ENCODE data around the gene FLVCR2.

FLVCR2 gene

GRCh38 chr14:75566752-75567151 is 11.7 kb upstream of the FLVCR2 start:
- H3K27ac ChIP-seq (ENCODE audit: low read depth, low read length): no peak overlapping the region
- no peaks in the 10 kb centered on the region for H3K4me1 ChIP-seq (ENCODE audit: control insufficient read depth in 5 of 5, insufficient read depth in 5 of 5, low read length in 5 of 5)
- H3K9me3 ChIP-seq (ENCODE audit: control insufficient read depth in 5 of 5, low read length in 5 of 5): no peaks in the 10 kb centered on the region
- H3K9ac ChIP-seq (ENCODE audit: low read length in 5 of 5): no peak overlapping the region
- H3K36me3 ChIP-seq (ENCODE audit: control insufficient read depth in 5 of 5, insufficient read depth in 5 of 5, low read length in 5 of 5): no peaks in the 10 kb centered on the region
- H3K4me3 ChIP-seq (ENCODE audit: low read depth in 1 of 5, low read length in 5 of 5): no peak overlapping the region
- peaks cover 0 to 8% (median 2%) of the 10 kb centered on the region in 5 donors for H3K27me3 ChIP-seq (ENCODE audit: control insufficient read depth in 5 of 5, insufficient read depth in 4 of 5, low read length in 5 of 5)

- H3K36me3 ChIP-seq (ENCODE audit: control insufficient read depth in 5 of 5, insufficient read depth in 5 of 5, low read length in 5 of 5): no peaks in the 10 kb centered on the region
- H3K9me3 ChIP-seq (ENCODE audit: control insufficient read depth in 5 of 5, low read length in 5 of 5): no peaks in the 10 kb centered on the region
- no peaks in the 10 kb centered on the region for H3K4me1 ChIP-seq (ENCODE audit: control insufficient read depth in 5 of 5, insufficient read depth in 5 of 5, low read length in 5 of 5)
- H3K4me3 ChIP-seq (ENCODE audit: low read depth in 1 of 5, low read length in 5 of 5): no peak overlapping the region
- no peak overlapping the region for H3K9ac ChIP-seq (ENCODE audit: low read length in 5 of 5)
- peaks cover 0 to 8% (median 2%) of the 10 kb centered on the region in 5 donors for H3K27me3 ChIP-seq (ENCODE audit: control insufficient read depth in 5 of 5, insufficient read depth in 4 of 5, low read length in 5 of 5)
- H3K27ac ChIP-seq (ENCODE audit: low read depth, low read length): no peak overlapping the region
Measured at GRCh38 chr14:75568140-75568539, 10.3 kb upstream of the FLVCR2 start.

- Histone ChIP-seq H3K36me3 (ENCODE audit: control insufficient read depth in 5 of 5, insufficient read depth in 5 of 5, low read length in 5 of 5) (no peaks in the 10 kb centered on the region), H3K4me1 (ENCODE audit: control insufficient read depth in 5 of 5, insufficient read depth in 5 of 5, low read length in 5 of 5) (no peaks in the 10 kb centered on the region), H3K4me3 (ENCODE audit: low read depth in 1 of 5, low read length in 5 of 5) (no peak overlapping the region), H3K27me3 (ENCODE audit: control insufficient read depth in 5 of 5, insufficient read depth in 4 of 5, low read length in 5 of 5) (peaks cover 0 to 4% (median 2%) of the 10 kb centered on the region in 5 donors), H3K9me3 (ENCODE audit: control insufficient read depth in 5 of 5, low read length in 5 of 5) (no peaks in the 10 kb centered on the region), H3K27ac (ENCODE audit: low read depth, low read length) (no peak overlapping the region), H3K9ac (ENCODE audit: low read length in 5 of 5) (no peak overlapping the region)
Measured at GRCh38 chr14:75568791-75569190, 9.6 kb upstream of the FLVCR2 start.

- Histone ChIP-seq H3K4me1 (ENCODE audit: control insufficient read depth in 5 of 5, insufficient read depth in 5 of 5, low read length in 5 of 5) (no peaks in the 10 kb centered on the region), H3K9ac (ENCODE audit: low read length in 5 of 5) (no peak overlapping the region), H3K9me3 (ENCODE audit: control insufficient read depth in 5 of 5, low read length in 5 of 5) (no peaks in the 10 kb centered on the region), H3K4me3 (ENCODE audit: low read depth in 1 of 5, low read length in 5 of 5) (no peak overlapping the region), H3K27ac (ENCODE audit: low read depth, low read length) (no peak overlapping the region), H3K36me3 (ENCODE audit: control insufficient read depth in 5 of 5, insufficient read depth in 5 of 5, low read length in 5 of 5) (no peaks in the 10 kb centered on the region), H3K27me3 (ENCODE audit: control insufficient read depth in 5 of 5, insufficient read depth in 4 of 5, low read length in 5 of 5) (peaks cover 0 to 2% (median 0%) of the 10 kb centered on the region in 5 donors)
Measured at GRCh38 chr14:75570797-75571196, 7.6 kb upstream of the FLVCR2 start.

GRCh38 chr14:75572104-75572503 is 6.3 kb upstream of the FLVCR2 start:
- peaks cover 0 to under 1% (median 0%) of the 10 kb centered on the region in 5 donors for H3K4me1 ChIP-seq (ENCODE audit: control insufficient read depth in 5 of 5, insufficient read depth in 5 of 5, low read length in 5 of 5)
- no peak overlapping the region for H3K9ac ChIP-seq (ENCODE audit: low read length in 5 of 5)
- H3K9me3 ChIP-seq (ENCODE audit: control insufficient read depth in 5 of 5, low read length in 5 of 5): no peaks in the 10 kb centered on the region
- no peaks in the 10 kb centered on the region for H3K36me3 ChIP-seq (ENCODE audit: control insufficient read depth in 5 of 5, insufficient read depth in 5 of 5, low read length in 5 of 5)
- peaks cover 0 to 2% (median 0%) of the 10 kb centered on the region in 5 donors for H3K27me3 ChIP-seq (ENCODE audit: control insufficient read depth in 5 of 5, insufficient read depth in 4 of 5, low read length in 5 of 5)
- no peak overlapping the region for H3K27ac ChIP-seq (ENCODE audit: low read depth, low read length)
- H3K4me3 ChIP-seq (ENCODE audit: low read depth in 1 of 5, low read length in 5 of 5): no peak overlapping the region

- Histone ChIP-seq H3K4me1 (ENCODE audit: control insufficient read depth in 5 of 5, insufficient read depth in 5 of 5, low read length in 5 of 5) (peaks cover 5 to 29% (median 27%) of the 10 kb centered on the region in 5 donors), H3K27me3 (ENCODE audit: control insufficient read depth in 5 of 5, insufficient read depth in 4 of 5, low read length in 5 of 5) (no peaks in the 10 kb centered on the region), H3K9ac (ENCODE audit: low read length in 5 of 5) (peak overlapping the region in 1 of 5 donors; percentile 74), H3K27ac (ENCODE audit: low read depth, low read length) (peak overlapping the region; percentile 76), H3K4me3 (ENCODE audit: low read depth in 1 of 5, low read length in 5 of 5) (no peak overlapping the region), H3K36me3 (ENCODE audit: control insufficient read depth in 5 of 5, insufficient read depth in 5 of 5, low read length in 5 of 5) (no peaks in the 10 kb centered on the region), H3K9me3 (ENCODE audit: control insufficient read depth in 5 of 5, low read length in 5 of 5) (no peaks in the 10 kb centered on the region)
Measured at GRCh38 chr14:75577090-75577489, 1.3 kb upstream of the FLVCR2 start.

GRCh38 chr14:75577729-75578101 is 705 bp upstream of the FLVCR2 start:
- H3K27me3 ChIP-seq (ENCODE audit: control insufficient read depth in 5 of 5, insufficient read depth in 4 of 5, low read length in 5 of 5): no peaks in the 10 kb centered on the region
- peaks cover 5 to 29% (median 29%) of the 10 kb centered on the region in 5 donors for H3K4me1 ChIP-seq (ENCODE audit: control insufficient read depth in 5 of 5, insufficient read depth in 5 of 5, low read length in 5 of 5)
- H3K9ac ChIP-seq (ENCODE audit: low read length in 5 of 5): peak overlapping the region in 4 of 5 donors; percentile 65 to 74 (median 74)
- peak overlapping the region; percentile 76 for H3K27ac ChIP-seq (ENCODE audit: low read depth, low read length)
- no peaks in the 10 kb centered on the region for H3K36me3 ChIP-seq (ENCODE audit: control insufficient read depth in 5 of 5, insufficient read depth in 5 of 5, low read length in 5 of 5)
- peak overlapping the region; percentile 55 to 76 (median 72) for H3K4me3 ChIP-seq (ENCODE audit: low read depth in 1 of 5, low read length in 5 of 5)
- no peaks in the 10 kb centered on the region for H3K9me3 ChIP-seq (ENCODE audit: control insufficient read depth in 5 of 5, low read length in 5 of 5)

GRCh38 chr14:75578786-75579337 is 442 bp downstream of the FLVCR2 start:
- Histone ChIP-seq H3K27ac (ENCODE audit: low read depth, low read length) (peak overlapping the region; percentile 76), H3K36me3 (ENCODE audit: control insufficient read depth in 5 of 5, insufficient read depth in 5 of 5, low read length in 5 of 5) (no peaks in the 10 kb centered on the region), H3K27me3 (ENCODE audit: control insufficient read depth in 5 of 5, insufficient read depth in 4 of 5, low read length in 5 of 5) (no peaks in the 10 kb centered on the region), H3K4me3 (ENCODE audit: low read depth in 1 of 5, low read length in 5 of 5) (peak overlapping the region; percentile 62 to 78 (median 68)), H3K9ac (ENCODE audit: low read length in 5 of 5) (peak overlapping the region; percentile 15 to 78 (median 56)), H3K4me1 (ENCODE audit: control insufficient read depth in 5 of 5, insufficient read depth in 5 of 5, low read length in 5 of 5) (peaks cover 5 to 29% (median 29%) of the 10 kb centered on the region in 5 donors), H3K9me3 (ENCODE audit: control insufficient read depth in 5 of 5, low read length in 5 of 5) (no peaks in the 10 kb centered on the region)

GRCh38 chr14:75579338-75579864 is 981 bp downstream of the FLVCR2 start:
- Histone ChIP-seq H3K36me3 (ENCODE audit: control insufficient read depth in 5 of 5, insufficient read depth in 5 of 5, low read length in 5 of 5) (no peaks in the 10 kb centered on the region), H3K27ac (ENCODE audit: low read depth, low read length) (peak overlapping the region; percentile 76), H3K4me1 (ENCODE audit: control insufficient read depth in 5 of 5, insufficient read depth in 5 of 5, low read length in 5 of 5) (peaks cover 5 to 29% (median 29%) of the 10 kb centered on the region in 5 donors), H3K9me3 (ENCODE audit: control insufficient read depth in 5 of 5, low read length in 5 of 5) (no peaks in the 10 kb centered on the region), H3K4me3 (ENCODE audit: low read depth in 1 of 5, low read length in 5 of 5) (peak overlapping the region; percentile 62 to 78 (median 68)), H3K9ac (ENCODE audit: low read length in 5 of 5) (peak overlapping the region in 3 of 5 donors; percentile 56 to 78 (median 75)), H3K27me3 (ENCODE audit: control insufficient read depth in 5 of 5, insufficient read depth in 4 of 5, low read length in 5 of 5) (no peaks in the 10 kb centered on the region)

- Histone ChIP-seq H3K27ac (ENCODE audit: low read depth, low read length) (no peak overlapping the region), H3K4me1 (ENCODE audit: control insufficient read depth in 5 of 5, insufficient read depth in 5 of 5, low read length in 5 of 5) (peaks cover 5 to 29% (median 29%) of the 10 kb centered on the region in 5 donors), H3K9ac (ENCODE audit: low read length in 5 of 5) (no peak overlapping the region), H3K27me3 (ENCODE audit: control insufficient read depth in 5 of 5, insufficient read depth in 4 of 5, low read length in 5 of 5) (no peaks in the 10 kb centered on the region), H3K4me3 (ENCODE audit: low read depth in 1 of 5, low read length in 5 of 5) (peak overlapping the region; percentile 42 to 78 (median 64)), H3K36me3 (ENCODE audit: control insufficient read depth in 5 of 5, insufficient read depth in 5 of 5, low read length in 5 of 5) (no peaks in the 10 kb centered on the region), H3K9me3 (ENCODE audit: control insufficient read depth in 5 of 5, low read length in 5 of 5) (no peaks in the 10 kb centered on the region)
Measured at GRCh38 chr14:75579882-75580281, 1.5 kb downstream of the FLVCR2 start.

Data from subcutaneous abdominal adipose tissue (tissue), 5 donors.